Ovary (tissue), 3 donors: Measurements from ENCODE around the gene SLC12A9.

ENCODE experiments used
- POLR2A ChIP-seq: fragments of 450-650 bp; IDR thresholded peaks from one replicate; pipeline ENCODE4 v1.6.1; 2017; ENCODE audit warnings: antibody characterized with exemption, mild to moderate bottlenecking, moderate library complexity
- TF ChIP-seq, protein P1 (sequence below), 3 donors: fragments of 450-650 bp in 2 of 3; fragments of 200-600 bp in 1 of 3; IDR thresholded peaks; one replicate each; pipeline versions ENCODE4 v1.5.1 to v1.8.0; 2016 to 2022; ENCODE audit warnings: antibody characterized with exemption in 3 of 3, mild to moderate bottlenecking in 1 of 3
- donor health status: DM: no; HTN: no; CAD: no.

DNA sequence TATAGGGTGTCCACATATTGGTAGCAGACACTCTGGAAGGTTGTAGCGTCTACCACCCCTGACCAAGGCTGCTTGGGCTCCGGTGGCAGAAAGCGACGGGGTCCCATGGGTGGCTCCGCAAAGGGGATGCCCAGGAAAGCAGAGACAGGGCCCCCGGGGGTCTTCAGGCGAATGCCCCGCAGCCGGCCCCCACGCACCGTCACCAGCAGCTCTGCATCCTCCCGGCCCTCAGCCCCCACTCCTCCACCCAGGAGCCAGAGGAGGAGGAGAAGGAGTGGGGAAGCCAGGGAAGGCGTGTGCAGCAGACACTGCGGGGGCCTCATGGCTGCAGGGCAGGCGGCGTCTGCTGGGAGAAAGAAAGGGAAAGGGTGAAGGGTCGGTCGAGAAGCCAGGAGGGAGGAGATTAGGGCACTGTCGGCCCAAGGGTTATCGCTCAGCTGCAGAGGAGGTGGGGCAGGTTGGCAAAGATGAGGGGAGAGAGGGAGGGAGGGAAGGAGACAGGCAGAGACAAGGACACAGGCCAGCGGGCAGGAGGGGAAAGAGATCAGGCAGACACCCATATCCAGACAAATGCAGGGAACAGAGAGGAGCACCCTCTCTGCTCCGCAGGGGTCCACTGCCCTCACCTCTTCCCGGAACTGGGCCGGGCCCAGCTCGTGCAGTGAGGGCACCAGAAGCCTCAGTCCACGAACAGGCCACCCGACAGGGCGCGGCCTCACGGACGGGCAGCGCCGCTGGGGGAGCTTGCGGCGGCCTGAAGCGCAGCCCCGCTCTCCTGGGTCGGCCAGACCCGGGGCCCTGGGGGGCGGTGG, 41.6 kb downstream of the SLC12A9 start:
- TF ChIP-seq POLR2A, result no peak
- TF ChIP-seq, protein P1, sequence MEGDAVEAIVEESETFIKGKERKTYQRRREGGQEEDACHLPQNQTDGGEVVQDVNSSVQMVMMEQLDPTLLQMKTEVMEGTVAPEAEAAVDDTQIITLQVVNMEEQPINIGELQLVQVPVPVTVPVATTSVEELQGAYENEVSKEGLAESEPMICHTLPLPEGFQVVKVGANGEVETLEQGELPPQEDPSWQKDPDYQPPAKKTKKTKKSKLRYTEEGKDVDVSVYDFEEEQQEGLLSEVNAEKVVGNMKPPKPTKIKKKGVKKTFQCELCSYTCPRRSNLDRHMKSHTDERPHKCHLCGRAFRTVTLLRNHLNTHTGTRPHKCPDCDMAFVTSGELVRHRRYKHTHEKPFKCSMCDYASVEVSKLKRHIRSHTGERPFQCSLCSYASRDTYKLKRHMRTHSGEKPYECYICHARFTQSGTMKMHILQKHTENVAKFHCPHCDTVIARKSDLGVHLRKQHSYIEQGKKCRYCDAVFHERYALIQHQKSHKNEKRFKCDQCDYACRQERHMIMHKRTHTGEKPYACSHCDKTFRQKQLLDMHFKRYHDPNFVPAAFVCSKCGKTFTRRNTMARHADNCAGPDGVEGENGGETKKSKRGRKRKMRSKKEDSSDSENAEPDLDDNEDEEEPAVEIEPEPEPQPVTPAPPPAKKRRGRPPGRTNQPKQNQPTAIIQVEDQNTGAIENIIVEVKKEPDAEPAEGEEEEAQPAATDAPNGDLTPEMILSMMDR (IDR thresholded peaks at IDR 0.05), result no peak
